ENCODE data around the gene SFSWAP.
"Not testable (repeated sequence)": the region's sequence is repeated elsewhere in the genome, so short reads cannot be mapped to it uniquely, and the experiment has no call there.

DNA sequence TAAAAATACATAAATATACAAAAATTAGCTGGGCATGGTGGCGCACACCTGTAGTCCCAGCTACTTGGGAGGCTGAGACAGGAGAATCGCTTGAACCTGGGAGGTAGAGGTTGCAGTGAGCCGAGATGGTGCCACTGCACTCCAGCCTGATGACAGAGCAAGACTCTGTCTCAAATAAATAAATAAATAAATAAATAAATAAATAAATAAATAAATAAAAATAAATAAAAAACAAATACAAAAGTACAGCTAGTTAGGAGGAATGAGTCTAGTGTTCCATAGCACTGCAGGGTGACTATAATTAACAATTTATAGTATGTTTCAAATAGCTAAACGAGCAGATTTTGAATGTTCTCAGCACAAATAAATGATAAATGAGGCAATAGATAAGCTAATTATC, 4.2 kb upstream of the SFSWAP start:
- TF ChIP-seq POLR2A (IDR thresholded peaks at IDR 0.05) = not testable (repeated sequence)
- TF ChIP-seq, protein P1, sequence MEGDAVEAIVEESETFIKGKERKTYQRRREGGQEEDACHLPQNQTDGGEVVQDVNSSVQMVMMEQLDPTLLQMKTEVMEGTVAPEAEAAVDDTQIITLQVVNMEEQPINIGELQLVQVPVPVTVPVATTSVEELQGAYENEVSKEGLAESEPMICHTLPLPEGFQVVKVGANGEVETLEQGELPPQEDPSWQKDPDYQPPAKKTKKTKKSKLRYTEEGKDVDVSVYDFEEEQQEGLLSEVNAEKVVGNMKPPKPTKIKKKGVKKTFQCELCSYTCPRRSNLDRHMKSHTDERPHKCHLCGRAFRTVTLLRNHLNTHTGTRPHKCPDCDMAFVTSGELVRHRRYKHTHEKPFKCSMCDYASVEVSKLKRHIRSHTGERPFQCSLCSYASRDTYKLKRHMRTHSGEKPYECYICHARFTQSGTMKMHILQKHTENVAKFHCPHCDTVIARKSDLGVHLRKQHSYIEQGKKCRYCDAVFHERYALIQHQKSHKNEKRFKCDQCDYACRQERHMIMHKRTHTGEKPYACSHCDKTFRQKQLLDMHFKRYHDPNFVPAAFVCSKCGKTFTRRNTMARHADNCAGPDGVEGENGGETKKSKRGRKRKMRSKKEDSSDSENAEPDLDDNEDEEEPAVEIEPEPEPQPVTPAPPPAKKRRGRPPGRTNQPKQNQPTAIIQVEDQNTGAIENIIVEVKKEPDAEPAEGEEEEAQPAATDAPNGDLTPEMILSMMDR (IDR thresholded peaks at IDR 0.05) = not testable (repeated sequence)
